HepG2 (cell line): ENCODE measurements around the gene RTEL1. TPM values are rescaled to one million over a fixed set of nuclear protein-coding genes. Genes with fewer than 3 reads are reported as not detected.

Source experiments
- BRCA1 ChIP-seq: sonication (generic); formaldehyde crosslinking; IDR thresholded peaks from 2 replicates; pipeline ENCODE4 v1.4.0; 2020; ENCODE audit warnings: missing genetic modification reagents
- CAMTA2 ChIP-seq: sonication (generic); formaldehyde crosslinking; IDR thresholded peaks from 2 replicates; pipeline ENCODE4 v1.4.0; 2020; ENCODE audit warnings: mild to moderate bottlenecking, missing genetic modification reagents, borderline replicate concordance
- DMAP1 ChIP-seq: IDR thresholded peaks from 2 replicates; pipeline ENCODE4 v1.6.1; 2016
- EEA1 ChIP-seq: sonication (generic); formaldehyde crosslinking; IDR thresholded peaks from 2 replicates; pipeline ENCODE4 v1.5.1; 2020; ENCODE audit warnings: mild to moderate bottlenecking, missing genetic modification reagents, borderline replicate concordance
- GLI4 ChIP-seq: sonication (generic); formaldehyde crosslinking; IDR thresholded peaks from 2 replicates; pipeline ENCODE4 v1.5.1; 2020; ENCODE audit warnings: missing genetic modification reagents, mild to moderate bottlenecking, moderate library complexity, borderline replicate concordance
- HDAC2 ChIP-seq: sonication (generic); formaldehyde crosslinking; IDR thresholded peaks from 2 replicates; pipeline ENCODE4 v1.4.0; 2020; ENCODE audit warnings: missing genetic modification reagents
- HINFP ChIP-seq: sonication (generic); formaldehyde crosslinking; IDR thresholded peaks from 2 replicates; pipeline ENCODE4 v1.4.0; 2020; ENCODE audit warnings: low read depth, mild to moderate bottlenecking, missing genetic modification reagents
- KDM4B ChIP-seq: sonication (generic); formaldehyde crosslinking; IDR thresholded peaks from 2 replicates; pipeline ENCODE4 v1.4.0; 2020; ENCODE audit warnings: missing genetic modification reagents
- NFIC ChIP-seq: IDR thresholded peaks from 2 replicates; pipeline ENCODE4 v1.6.1; 2012; ENCODE audit warnings: mild to moderate bottlenecking, low read length, inconsistent platforms
- NFKBIZ ChIP-seq: IDR thresholded peaks from 2 replicates; pipeline ENCODE4 v1.6.1; 2018; ENCODE audit warnings: missing genetic modification reagents, missing compliant biosample characterization
- PRPF4 ChIP-seq: fragments of 200-400 bp; formaldehyde crosslinking; IDR thresholded peaks from 2 replicates; pipeline ENCODE4 v1.6.1; 2016; ENCODE audit warnings: low read length, low read depth; ENCODE audit not compliant: poor library complexity, severe bottlenecking
- SP2 ChIP-seq: sonication (generic); formaldehyde crosslinking; IDR thresholded peaks from 2 replicates; pipeline ENCODE4 v1.5.1; 2020; ENCODE audit warnings: mild to moderate bottlenecking, missing genetic modification reagents
- SRSF4 ChIP-seq: fragments of 200-400 bp; formaldehyde crosslinking; IDR thresholded peaks from one replicate; pipeline ENCODE4 v1.6.1; 2018; ENCODE audit warnings: mild to moderate bottlenecking, low read depth, low read length, moderate library complexity; ENCODE audit not compliant: poor library complexity, severe bottlenecking
- TEAD3 ChIP-seq: optimal IDR thresholded peaks from 2 replicates; pipeline ENCODE3; 2016; ENCODE audit warnings: borderline replicate concordance
- ZBTB38 ChIP-seq: sonication (generic); formaldehyde crosslinking; IDR thresholded peaks from 2 replicates; pipeline ENCODE4 v1.5.1; 2020; ENCODE audit warnings: mild to moderate bottlenecking, missing genetic modification reagents
- ZBTB4 ChIP-seq: sonication (generic); formaldehyde crosslinking; IDR thresholded peaks from 2 replicates; pipeline ENCODE4 v1.4.0; 2020; ENCODE audit warnings: missing genetic modification reagents, mild to moderate bottlenecking, borderline replicate concordance
- ZNF232 ChIP-seq: sonication (generic); formaldehyde crosslinking; IDR thresholded peaks from 2 replicates; pipeline ENCODE4 v1.4.0; 2020; ENCODE audit warnings: missing genetic modification reagents, borderline replicate concordance
- ZNF317 ChIP-seq: sonication (generic); formaldehyde crosslinking; IDR thresholded peaks from 2 replicates; pipeline ENCODE4 v1.5.0; 2020; ENCODE audit warnings: mild to moderate bottlenecking, missing genetic modification reagents
- ZNF556 ChIP-seq: sonication (generic); formaldehyde crosslinking; IDR thresholded peaks from 2 replicates; pipeline ENCODE4 v1.4.0; 2020; ENCODE audit warnings: mild to moderate bottlenecking, missing genetic modification reagents, borderline replicate concordance
- ZNF800 ChIP-seq: sonication (generic); formaldehyde crosslinking; IDR thresholded peaks from 2 replicates; pipeline ENCODE4 v1.4.0; 2020; ENCODE audit warnings: missing genetic modification reagents
- polyA plus RNA-seq, 8 experiments: library from polyadenylated mRNA; depleted of rRNA in 3 of 8; stranded (reverse) in 7 of 8; unstranded in 1 of 8; fragments of >200 nt; fragmentation: Illumina TruSeq in 4 of 8; extraction: Trizol in 4 of 8; gene quantifications; 2 replicates each; pipeline versions ENCODE4 v1.2.1 to v1.2.3, GENCODE V29; 2011 to 2016; ENCODE audit warnings: low read depth in 4 of 8, missing spikeins in 1 of 8, mixed read lengths in 1 of 8; ENCODE audit not compliant: insufficient read depth in 1 of 8
- total RNA-seq, 5 experiments: library from RNA; depleted of rRNA; stranded (reverse); fragments of >200 nt; fragmentation: Illumina TruSeq; extraction: Trizol; gene quantifications; 2 replicates each; pipeline ENCODE4 v1.2.3, GENCODE V29; 2016; ENCODE audit warnings: low read depth in 1 of 5
- TF ChIP-seq, protein P1 (sequence below): sonication (generic); formaldehyde crosslinking; IDR thresholded peaks from 2 replicates; pipeline ENCODE4 v1.4.0; 2020; ENCODE audit warnings: mild to moderate bottlenecking, low read depth, missing genetic modification reagents

Gene RTEL1
- total and polyA plus RNA-seq, 2 of the 13 experiments (the other 11 are each of a cell fraction or from before 2014, with no cell fraction given), result 21.8 to 36.4 TPM

- TF ChIP-seq ZBTB4 (CRISPR knock-in tag), result no peak
- peak; percentile 73 for TF ChIP-seq DMAP1 (CRISPR knock-in tag)
- TF ChIP-seq, protein P1, sequence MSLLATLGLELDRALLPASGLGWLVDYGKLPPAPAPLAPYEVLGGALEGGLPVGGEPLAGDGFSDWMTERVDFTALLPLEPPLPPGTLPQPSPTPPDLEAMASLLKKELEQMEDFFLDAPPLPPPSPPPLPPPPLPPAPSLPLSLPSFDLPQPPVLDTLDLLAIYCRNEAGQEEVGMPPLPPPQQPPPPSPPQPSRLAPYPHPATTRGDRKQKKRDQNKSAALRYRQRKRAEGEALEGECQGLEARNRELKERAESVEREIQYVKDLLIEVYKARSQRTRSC (CRISPR knock-in tag), result no peak; the same call in 1 of the 2 replicates
- TF ChIP-seq NFKBIZ (CRISPR knock-in tag), result peak; percentile 91
- peak; percentile 98 for TF ChIP-seq GLI4 (CRISPR knock-in tag)
- TF ChIP-seq TEAD3, result peak; percentile 93
- TF ChIP-seq SP2, result peak; percentile 71
- no peak for TF ChIP-seq KDM4B (CRISPR knock-in tag)
- TF ChIP-seq ZNF556 (CRISPR knock-in tag), result peak; percentile 88; the same call in 1 of the 2 replicates
- TF ChIP-seq ZNF317 (CRISPR knock-in tag), result no peak; the same call in 1 of the 2 replicates
- TF ChIP-seq HINFP, result peak; percentile 99
- TF ChIP-seq BRCA1 (CRISPR knock-in tag), result peak; percentile 96
- peak; percentile 98 for TF ChIP-seq ZBTB38 (CRISPR knock-in tag)
- no peak for TF ChIP-seq NFIC
- peak; percentile 99; the same call in 1 of the 2 replicates for TF ChIP-seq EEA1
- no peak for TF ChIP-seq PRPF4
- TF ChIP-seq CAMTA2, result 0 out of 2 replicates have a peak, but pooled peaks have one; percentile 17
- peak; percentile 94 for TF ChIP-seq ZNF232 (CRISPR knock-in tag)
- peak; percentile 80; the same call in 1 of the 2 replicates for TF ChIP-seq ZNF800 (CRISPR knock-in tag)
- TF ChIP-seq SRSF4, result no peak
- TF ChIP-seq HDAC2 (CRISPR knock-in tag), result peak; percentile 86
Measured at GRCh38 chr20:63707558-63708300, 49.6 kb downstream of the RTEL1 start, which contains the start of the genes ARFRP1 and ZGPAT (continued).
